Mammary epithelial cell (primary cell): ENCODE measurements around the gene TRPV3.

Experiments
- CTCF ChIP-seq, 2 donors: IDR thresholded peaks in 1 of 2; conservative IDR thresholded peaks in 1 of 2; 2 replicates each; pipeline ENCODE4 v1.5.1; 2011 to 2012; ENCODE audit warnings: inconsistent platforms in 2 of 2, low read length in 2 of 2, mild to moderate bottlenecking in 2 of 2, control low read depth in 1 of 2, low read depth in 1 of 2; ENCODE audit not compliant: insufficient read depth in 1 of 2; ENCODE audit errors: extremely low read depth in 1 of 2
- EZH2 ChIP-seq: IDR thresholded peaks from 2 replicates; pipeline ENCODE4 v1.6.1; 2012; ENCODE audit warnings: low read length, inconsistent platforms, borderline replicate concordance

GRCh38 chr17:3513305-3514035 lies 44.1 kb downstream of the TRPV3 start:
- no peak for TF ChIP-seq CTCF (conservative IDR thresholded peaks at IDR 0.05 in 1 of 2, IDR thresholded peaks at IDR 0.05 in 1 of 2; ENCODE audit: extremely low read depth in 1 of 2, insufficient read depth in 1 of 2, low read depth in 1 of 2, low read length in 2 of 2)
- TF ChIP-seq EZH2 = no peak
